Measurements from ENCODE around the gene ST6GALNAC1.

The ST6GALNAC1 gene

DNA sequence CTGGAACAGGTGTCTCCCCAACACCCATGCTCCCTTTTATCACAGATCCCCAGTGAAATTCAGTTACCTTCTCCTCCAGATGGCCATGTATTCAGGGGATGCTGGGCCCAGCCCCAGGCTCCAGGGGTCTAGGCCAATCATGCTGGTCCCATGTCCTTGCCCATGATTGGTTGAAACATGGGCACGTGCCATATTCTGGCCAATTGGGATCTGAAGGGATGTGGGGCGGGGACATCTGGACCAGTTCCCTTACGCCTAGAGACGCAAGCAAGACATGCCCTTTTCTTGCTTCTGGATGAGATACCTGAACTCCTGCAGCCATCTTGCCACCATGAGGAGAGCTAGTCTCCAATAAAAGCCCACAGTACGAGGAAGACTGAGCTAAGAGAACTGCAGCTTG lies 31.0 kb upstream of the ST6GALNAC1 start:
- no peak for DNase-seq

DNA sequence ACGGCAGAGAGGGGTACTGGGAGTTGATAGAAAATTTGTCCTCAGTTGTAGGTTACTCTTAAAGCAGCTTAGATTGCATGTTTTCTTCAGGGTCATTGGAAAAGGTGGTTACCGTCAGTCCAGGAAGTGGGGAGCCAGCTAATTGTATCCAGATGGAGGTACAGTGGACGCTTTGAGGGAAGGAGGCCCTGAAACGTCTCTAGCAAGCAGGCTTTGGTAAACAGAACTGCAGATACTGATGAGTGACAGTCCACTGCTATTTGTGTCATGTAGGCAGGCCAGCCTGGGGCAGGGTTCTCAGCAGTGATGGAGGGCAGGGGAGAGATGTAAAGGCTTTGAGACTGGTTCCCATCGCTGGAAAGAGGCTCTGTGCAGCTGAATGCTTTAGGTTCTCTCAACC lies 30.2 kb upstream of the ST6GALNAC1 start:
- DNase-seq = no peak

GRCh38 chr17:76672892-76673291 lies 29.3 kb upstream of the ST6GALNAC1 start:
- DNase-seq = no peak

- DNase-seq = no peak
Observed at GRCh38 chr17:76672270-76672851, 28.8 kb upstream of the ST6GALNAC1 start.

- DNase-seq = no peak
Observed at GRCh38 chr17:76671912-76672262, 28.3 kb upstream of the ST6GALNAC1 start.

DNA sequence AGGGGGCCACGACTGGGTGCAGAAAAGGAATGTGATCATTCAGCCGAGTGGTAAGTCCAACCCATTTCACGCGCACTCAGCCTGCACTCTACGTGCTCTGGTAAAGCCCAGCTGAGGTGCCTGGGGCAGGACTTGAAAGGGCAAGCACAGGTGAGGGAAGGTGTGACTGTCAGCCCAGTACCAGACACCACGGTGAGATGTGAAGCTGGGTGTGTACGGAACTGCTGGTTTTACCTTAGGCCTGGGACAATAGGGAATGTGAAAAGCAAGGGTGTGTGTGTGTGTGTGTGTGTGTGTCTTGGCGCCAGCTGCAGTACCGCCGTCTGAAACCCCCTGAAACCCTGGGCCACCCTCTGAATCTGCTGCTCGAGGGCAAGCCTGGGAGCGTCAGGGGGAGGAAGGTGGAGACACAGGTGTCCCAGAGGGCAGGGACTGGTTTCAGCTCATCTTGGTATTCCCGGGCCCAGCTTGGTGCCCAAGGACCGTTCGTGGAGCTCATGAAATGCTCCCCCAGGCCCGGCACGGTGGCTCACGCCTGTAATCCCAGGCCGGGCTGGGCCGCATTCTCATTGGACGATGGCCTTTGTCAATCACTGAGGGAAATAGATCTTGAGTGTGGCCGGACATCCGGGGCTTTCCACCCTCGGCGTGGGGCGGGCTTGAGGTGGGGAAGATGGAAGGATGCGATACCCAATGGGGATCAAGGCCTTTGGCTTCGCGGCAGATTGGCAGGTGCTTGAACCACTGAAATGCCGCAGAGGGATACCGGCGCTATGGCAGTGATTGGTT lies 27.8 kb upstream of the ST6GALNAC1 start:
- peak; percentile 99 for DNase-seq

DNA sequence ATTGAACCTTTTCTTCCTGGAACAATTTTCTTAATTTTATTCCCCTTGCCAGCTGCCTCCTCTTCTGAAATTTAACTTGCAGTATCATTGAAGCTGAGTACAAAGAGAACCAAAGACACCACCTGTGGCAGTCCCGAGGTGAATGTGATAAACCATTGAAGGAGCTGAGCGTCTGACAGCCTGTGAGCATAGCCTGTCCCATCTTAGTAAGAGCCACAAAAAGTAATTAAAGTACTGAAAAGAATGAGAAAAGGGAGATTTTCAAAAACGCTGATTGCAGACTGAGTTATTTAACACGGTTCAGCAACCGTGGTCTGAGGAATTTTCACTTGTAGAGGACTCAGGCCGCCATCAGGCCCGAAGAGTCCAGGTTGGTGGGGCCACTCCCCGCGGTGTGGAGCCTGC lies 27.2 kb upstream of the ST6GALNAC1 start:
- DNase-seq = no peak

DNA sequence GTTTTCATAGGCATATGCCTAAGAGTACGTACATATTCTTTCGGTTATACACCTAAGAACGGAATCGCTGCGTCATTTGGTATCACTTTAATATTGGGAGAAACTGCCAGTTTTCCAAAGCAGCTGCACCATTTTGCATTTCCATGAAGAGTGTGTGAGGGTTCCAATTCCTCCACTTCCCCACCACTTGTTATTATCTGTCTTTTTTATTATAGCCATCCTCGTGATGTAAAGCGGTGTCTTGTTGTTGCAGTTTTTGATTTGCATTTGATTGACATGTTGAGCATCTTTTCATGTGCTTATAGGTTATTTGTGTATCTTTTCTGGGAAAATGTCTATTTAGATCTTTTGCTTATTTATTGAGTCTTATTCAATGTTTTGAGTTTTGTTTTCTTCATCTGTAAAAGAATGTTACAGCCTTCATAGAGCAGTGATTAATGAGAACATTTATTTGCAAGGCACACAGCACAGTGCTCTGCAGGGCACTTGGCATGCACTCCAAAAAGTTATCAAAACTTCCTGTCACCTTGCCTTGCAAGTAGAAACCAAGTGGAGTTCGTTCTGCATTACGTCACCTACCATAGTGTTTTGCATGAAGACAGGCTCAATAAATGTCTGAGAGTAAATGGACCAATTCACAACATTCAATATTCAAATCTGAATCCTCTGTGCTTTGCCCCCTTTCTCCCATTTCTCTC lies 26.6 kb upstream of the ST6GALNAC1 start:
- DNase-seq = no peak

DNA sequence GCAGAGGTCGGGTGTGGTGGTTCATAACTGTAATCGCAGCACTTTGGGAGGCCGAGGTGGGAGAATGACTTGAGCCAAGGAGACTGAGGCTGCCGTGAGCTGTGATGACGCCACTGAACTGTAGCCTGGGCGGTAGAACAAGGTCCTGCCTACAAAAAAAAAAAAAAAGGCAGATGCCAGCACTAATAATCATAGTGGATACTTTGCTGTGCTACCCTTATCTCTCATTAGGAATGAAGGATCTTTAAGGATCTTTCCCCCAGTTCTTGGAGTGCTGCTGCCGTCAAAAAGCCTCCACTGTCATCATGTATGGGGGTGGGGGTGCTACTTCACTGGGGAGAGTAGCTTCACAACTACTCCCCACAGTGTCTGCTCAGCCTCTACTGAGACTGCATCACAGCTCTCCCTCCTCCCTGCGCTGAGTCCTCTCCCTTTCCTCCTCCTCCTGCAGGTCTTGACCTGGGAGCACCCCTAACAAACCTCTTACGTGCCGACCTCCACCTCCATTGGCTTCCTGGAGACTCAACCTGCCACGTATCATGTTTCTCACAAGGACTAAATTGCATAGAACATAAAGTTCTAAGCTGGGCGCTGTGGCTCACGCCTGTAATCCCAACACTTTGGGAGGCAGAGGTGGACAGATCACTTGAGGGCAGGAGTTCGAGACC lies 24.4 kb upstream of the ST6GALNAC1 start:
- peak; percentile 33 for DNase-seq

DNA sequence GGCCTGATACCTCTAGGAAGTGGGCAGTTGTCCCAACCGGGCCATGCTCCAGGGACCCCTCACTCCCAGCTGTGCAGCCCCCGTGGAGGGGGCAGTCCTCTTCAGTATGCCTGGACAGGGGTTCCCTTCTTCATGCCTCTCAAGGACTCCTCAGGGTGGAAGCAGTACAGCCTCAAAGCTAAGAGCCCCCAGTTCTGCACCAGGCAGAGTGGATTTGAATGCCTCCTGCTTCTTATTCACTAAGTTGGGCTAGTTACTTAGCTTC lies 23.9 kb upstream of the ST6GALNAC1 start:
- DNase-seq = no peak

DNA sequence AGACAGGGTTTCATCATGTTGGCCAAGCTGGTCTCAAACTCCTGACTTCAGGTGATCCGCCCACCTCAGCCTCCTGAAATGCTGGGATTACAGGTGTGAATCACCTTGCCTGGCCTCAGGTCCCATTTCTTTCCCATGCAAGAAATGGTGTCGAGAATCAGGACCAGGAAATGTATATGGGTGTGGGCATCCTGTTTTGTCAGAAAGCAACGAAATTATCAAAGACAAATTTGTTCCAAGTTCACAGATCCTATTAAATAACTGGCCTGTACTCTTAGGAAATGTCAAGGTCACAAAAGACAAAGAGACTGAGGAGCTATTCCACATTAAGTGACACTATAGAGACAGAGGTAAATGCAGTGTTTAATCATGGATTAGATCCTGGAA lies 17.1 kb upstream of the ST6GALNAC1 start:
- no peak for DNase-seq

DNA sequence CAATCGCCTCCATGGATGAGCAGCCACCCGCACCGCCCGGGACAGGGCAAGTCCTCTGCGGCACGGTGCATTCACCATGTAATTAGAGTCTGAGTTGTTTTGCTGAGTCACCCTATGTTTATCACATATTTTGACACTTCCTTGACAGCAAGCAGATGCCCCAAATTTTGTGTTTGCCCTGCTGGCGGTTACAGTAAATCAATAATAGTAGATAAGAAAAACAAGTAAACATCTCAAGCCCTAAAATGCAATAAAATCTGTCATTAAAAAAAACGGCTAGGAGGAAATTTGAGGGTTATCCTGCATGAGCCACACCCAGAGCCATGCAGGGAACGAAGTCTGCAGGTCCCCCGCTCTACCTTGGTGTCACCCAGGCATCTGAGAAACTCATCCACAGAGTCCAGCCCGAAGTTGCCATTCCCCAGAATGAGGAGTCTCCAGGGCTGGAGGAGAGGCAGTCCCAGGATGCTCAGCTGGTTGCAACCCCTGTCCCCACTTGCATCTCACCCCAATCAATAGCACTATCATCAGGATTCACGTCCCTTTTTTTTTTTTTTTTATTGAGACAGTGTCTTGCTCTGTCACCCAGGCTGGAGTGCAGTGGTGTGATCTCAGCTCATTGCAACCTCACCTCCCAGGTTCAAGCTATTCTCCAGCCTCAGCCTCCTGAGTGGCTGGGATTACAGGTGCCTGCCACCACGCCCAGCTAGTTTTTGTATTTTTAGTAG lies 16.5 kb upstream of the ST6GALNAC1 start:
- DNase-seq = peak; percentile 79

- no peak for DNase-seq
Observed at GRCh38 chr17:76658242-76658662, 14.7 kb upstream of the ST6GALNAC1 start.

GRCh38 chr17:76657505-76658241 lies 14.1 kb upstream of the ST6GALNAC1 start:
- no peak for DNase-seq

DNA sequence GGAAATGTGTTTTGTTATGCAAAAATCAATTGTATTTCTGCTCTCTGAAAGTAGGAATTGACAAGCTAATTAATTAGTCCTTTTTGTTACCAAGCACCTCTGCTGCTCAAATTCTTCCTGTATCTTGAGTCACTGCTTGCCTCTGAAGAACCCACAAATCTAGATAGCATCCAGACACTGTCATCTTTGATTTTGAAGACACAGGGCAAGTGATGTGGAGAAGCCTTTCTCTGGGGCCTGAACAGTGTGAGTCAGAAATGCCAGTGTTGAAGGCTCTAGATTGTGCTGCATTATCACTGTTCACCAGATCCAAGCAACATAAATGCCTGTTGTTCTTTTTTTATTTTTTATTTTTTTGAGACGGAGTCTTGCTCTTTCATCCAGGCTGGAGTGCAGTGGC lies 10.9 kb upstream of the ST6GALNAC1 start:
- no peak for DNase-seq

DNA sequence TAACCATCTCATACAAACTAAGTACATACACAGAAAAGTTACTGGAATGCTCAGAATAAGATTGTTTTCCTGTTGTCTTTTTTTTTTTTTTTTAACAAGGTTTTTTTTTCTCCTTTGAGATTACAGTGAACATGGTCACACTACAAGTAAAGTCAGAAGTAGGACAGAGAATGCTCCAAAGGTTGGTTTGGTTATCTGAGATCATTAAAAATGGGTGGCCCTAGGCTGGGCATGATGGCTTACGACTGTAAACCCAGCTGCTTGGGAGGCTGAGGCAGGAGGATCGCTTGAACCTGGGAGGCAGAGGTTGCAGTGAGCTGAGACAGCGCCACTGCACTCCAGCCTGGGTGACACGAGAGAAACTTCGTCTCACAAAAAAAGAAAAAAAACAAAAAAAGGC lies 6.9 kb upstream of the ST6GALNAC1 start:
- DNase-seq = no peak

GRCh38 chr17:76646712-76647111 lies 3.2 kb upstream of the ST6GALNAC1 start:
- no peak for DNase-seq

GRCh38 chr17:76645481-76645880 lies 1.9 kb upstream of the ST6GALNAC1 start:
- DNase-seq = no peak

- no peak for DNase-seq
Observed at GRCh38 chr17:76644995-76645394, 1.4 kb upstream of the ST6GALNAC1 start.

GRCh38 chr17:76642994-76643393 lies 563 bp downstream of the ST6GALNAC1 start:
- DNase-seq = no peak

- no peak for DNase-seq
Observed at GRCh38 chr17:76642032-76642561, 1.5 kb downstream of the ST6GALNAC1 start.

DNA sequence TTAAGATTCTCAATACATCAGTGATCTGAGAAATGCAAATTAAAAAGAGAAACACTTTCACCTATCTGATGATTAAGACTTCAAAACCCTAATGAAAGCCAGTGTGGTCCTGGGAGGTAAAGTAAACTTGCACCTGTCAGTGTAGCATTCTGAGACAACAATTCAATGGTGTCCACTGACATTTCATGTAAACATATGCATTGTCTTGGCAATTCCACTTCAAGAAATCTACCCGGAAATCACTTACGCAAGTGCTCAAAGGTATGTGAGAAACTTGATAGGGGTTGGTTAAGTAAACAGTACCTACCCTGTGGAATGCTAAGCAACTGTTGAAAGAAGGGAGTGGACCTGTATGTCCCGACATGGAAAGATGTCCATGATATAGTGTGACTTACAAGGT lies 2.1 kb downstream of the ST6GALNAC1 start:
- no peak for DNase-seq
